Left lobe of liver (tissue), 2 donors: ENCODE data around the gene FTCDNL1. TPM values are rescaled to one million over a fixed set of nuclear protein-coding genes. Genes with fewer than 3 reads are reported as not detected.
A peak's percentile ranks its signal among the peaks of the same experiment; 100 is the strongest.

ENCODE experiments used
- ATAC-seq: fragments of 200-7000 bp; cut with Tn5 transposase; one replicate; pipeline ENCODE4 v1.9.1; 2020; ENCODE audit warnings: mild to moderate bottlenecking, moderate library complexity
- DNase-seq: peaks from one replicate; pipeline ENCODE4 v3.0.0-alpha.2; 2020; ENCODE audit warnings: low spot score
- total RNA-seq: library from RNA; stranded (reverse); gene quantifications from one replicate; pipeline ENCODE4 v1.2.1, GENCODE V29; 2021
- donor health status: DM: no; HTN: no; CAD: no; lungs with moderate emphysema.
- donor health status: DM: no; HTN: yes; CAD: no.

FTCDNL1 gene
- total RNA-seq, 1 donor from 2014 or later: 7.8 TPM

DNA sequence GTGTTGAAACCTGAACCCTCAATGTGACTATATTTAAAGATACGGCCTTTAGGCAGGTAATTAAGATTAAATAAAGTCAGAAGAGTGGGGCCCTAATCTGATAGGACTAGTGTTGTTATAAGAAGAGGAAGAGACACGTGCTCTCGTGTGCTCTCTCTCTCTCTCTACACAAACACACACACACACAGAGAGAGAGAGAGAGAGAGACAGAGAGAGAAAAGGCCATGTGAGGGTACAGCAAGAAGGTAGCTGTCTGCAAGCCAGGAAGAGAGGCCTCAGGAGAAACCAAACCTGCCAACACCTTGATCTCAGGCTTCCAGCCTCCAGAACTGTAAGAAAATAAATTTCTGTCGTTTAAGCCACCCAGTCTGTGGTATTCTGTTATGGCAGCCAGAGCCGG lies 106.7 kb downstream of the FTCDNL1 start:
- no peak for ATAC-seq
- no peak for DNase-seq

DNA sequence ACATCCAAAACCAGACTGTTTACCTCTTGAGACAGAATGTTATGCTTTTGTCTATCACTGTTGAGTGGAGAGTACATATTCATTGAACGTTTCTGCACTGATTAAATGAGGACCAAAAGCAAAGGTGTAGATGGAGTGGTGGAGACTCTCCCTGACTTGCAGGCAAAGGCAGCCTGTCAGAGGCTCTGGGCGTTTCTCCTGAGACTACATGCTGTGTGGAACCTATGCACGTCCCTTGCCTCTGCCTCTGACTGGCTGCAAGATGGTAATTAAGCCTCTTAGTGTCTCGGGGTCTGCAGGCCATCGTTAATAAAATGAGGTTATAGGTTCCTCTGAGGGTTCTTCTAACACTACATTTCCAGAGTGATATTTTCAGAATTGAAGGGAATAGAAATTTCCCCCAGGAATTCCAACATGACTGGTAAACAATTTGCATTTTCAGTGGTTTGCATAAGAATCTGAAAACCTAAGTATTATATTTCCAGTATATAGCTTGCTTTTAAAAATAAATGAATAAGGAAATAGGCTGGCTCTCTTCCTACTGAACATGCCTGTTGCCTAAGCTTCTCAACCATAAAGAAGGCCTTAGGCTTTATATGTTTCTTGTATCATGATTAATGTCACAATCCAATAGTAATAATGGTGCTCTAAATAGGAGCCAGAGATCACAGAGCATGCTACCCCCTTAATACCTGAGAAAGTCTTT lies 107.4 kb downstream of the FTCDNL1 start:
- ATAC-seq (no peak), DNase-seq (no peak)

DNA sequence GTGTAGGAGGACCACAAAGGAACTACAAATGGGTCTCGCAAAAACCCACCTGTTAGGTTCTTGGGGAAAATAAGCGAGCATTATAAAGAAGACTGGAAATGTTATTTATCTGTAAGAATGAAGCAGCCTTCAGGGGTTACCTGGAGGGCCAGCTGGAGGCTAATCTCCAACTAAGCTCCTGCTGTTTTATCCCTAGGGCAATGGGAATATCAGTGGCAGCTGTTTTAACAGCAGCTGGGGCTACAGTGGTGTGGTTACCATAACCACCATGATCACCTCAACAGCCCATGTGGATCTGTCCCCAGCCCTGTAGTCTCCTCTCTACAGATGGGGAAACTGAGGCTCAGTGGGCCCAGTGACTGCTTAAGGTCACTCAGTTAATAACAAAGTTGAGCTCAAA lies 108.1 kb downstream of the FTCDNL1 start:
- ATAC-seq (no peak), DNase-seq (no peak)

DNA sequence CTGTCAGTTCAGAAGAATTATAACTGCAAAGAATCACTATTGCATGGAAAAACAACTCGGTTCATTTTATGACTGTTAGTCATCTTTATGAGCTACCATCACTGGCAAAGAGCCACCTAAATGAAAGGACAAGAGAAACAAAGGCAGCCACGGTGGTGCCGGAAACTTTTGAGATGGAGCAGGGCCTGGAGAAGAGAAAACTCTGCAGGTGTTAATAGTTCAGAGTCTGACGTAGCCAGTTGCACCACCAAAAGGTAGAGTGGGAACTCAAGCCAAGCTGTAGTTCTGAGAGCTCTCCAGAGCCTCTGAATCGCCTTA lies 110.9 kb downstream of the FTCDNL1 start:
- no peak for ATAC-seq
- DNase-seq: no peak

DNA sequence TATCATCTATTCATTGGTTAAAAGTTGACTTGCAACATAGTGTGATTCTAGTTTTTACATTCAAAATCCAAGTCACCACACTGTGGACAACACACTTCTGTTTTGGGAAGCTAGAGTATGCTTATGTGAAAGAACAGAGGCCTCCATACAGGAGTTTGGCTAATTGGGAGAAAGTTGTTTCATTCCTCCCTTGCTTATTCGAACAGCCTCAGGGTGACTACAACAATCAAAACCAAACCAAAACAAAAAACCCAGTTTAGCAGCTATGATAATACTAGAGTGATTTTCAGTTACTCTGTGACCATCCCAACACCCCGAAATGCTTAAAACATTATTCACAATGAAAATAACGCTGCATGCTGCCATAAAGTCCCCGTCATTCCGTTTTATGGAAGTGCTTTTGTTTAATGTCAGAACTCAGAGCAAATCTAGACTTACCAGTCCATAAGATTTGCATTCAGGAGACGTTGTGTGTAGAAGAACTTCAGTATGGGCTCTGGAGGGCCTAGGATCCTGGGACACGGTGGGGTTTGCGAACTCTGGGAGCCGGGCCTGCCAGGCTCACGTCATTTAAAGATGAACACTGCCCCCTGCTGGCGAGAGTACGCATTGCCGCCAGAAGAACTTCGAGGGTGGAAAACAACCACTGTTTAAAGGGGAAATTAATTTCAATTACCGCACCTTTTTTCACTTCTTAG lies 111.4 kb downstream of the FTCDNL1 start:
- DNase-seq (peak; percentile 78), ATAC-seq (peak; percentile 88)

DNA sequence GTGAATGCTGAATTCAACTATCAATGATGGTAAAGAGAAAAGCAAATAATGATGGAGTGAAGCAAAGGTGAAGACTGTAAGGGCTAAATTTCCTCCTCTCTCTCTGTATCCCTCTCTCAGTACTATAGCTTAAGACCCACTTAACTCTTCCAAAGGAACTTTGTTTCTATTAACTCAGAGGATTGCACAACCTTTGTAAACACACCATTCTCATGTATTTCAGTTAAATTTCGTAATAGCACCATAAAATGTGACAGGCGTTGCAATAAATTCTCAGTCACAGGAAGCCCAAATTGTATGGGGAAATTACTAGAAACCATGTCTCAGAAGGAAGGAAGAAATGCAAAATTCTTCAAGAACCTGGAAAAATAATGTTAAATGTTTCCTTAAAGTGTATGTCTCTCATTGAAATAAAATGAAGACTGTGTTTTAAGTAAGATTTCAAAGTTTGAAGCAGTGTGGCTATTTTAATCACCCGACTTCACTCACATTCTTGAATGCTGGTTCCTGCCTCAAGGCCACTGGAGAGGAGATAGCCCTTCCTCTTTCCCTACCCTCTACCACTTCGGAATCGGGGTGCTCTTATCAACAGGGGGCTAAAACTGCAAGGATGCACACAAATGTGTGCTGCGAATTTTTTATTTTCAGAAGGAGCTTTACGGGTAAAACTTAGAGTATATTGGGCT lies 112.1 kb downstream of the FTCDNL1 start:
- peak; percentile 75 for ATAC-seq
- no peak for DNase-seq

DNA sequence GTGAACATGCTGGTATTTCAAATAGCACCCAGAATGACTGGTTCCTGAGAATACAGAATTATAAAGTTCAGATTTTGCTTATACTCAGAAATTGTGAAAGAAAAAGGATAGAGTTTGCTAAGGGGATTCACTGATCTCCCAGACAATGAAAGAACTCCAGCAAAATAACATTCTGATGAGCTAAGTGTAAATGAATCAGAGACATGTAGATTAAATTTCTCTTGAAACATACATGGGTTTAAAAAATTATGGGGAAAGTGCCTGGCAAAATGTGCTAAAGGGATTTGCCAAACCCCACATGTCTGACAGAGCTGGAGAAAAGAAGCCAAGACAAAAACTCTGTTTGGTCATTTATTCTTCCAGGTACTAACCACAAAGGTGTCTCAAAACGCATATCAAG lies 116.3 kb downstream of the FTCDNL1 start:
- ATAC-seq (no peak), DNase-seq (no peak)

DNA sequence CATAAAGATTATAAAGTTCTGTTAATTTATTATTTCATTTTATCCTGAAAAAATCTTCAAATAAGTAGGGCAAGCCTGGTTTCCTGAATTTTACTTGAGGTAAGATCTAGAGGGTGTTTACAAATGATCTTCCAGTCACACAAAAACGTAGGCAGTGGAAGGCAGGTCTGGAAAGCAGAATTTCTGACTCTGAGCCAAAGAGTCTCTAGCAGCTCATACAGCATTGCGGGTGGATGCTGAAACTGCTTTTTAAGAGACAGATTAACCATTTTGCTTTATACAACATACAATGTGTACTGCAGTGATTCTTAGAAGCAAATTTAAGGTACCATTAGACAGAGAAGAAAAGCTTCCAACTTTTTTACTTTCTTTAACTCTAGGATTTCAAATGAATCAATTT lies 117.0 kb downstream of the FTCDNL1 start:
- DNase-seq (no peak), ATAC-seq (peak; percentile 37)

DNA sequence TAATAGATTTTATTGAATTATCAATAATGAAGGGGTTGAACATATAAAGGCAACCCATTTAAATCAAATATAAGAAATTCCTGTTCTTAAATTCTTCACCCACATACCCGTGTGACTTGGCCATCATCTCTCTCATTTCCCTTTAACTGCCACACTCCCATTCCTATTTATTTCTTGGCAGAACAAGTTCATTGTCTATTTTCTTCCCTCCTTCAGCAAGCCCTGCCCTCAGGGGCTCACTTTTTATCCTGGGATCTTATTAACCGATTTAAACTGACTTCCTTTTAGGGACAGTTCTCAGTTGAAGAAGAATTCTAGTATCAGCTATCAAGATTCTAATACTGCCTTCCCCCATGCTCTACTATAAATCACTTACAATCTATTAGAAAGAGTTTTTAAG lies 123.2 kb downstream of the FTCDNL1 start:
- ATAC-seq (no peak), DNase-seq (no peak)

DNA sequence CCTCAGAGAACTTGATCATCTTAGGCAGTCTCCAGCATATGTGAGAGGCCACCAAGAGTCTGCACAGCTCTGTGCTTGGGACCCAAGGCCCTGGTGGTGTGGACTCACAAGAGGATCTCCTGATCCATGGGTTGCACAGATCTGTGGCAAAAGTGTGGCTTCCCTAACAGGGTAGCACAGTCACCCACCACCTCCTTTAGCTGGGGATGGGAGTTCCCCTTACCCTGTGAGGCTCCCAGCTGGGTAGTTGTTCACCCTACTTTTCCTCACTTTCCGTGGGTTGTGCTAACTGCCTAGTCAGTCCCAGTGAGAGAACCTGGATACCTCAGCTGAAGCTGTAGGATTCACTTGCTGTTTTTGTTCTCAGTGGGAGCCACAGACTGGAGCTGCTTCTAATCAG lies 123.7 kb downstream of the FTCDNL1 start:
- no peak for DNase-seq
- ATAC-seq: no peak

DNA sequence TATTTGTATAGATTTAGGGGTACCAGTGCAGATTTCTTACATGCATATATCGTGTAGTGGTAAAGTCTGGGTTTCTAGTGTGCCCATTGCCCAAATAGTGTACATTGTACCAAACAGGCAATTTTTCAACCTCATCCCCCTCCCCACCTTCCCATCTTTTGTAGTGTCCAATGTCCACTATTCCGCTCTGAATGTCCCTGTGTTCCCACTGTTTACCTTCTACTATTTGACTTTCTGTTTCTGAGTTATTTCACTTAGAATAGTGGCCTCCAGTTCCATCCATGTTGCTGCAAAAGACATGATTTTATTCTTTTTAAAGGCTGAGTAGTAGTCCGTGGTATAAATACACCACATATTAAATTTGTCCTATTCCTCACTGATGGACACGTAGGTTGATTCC lies 132.9 kb downstream of the FTCDNL1 start:
- no peak for DNase-seq
- ATAC-seq: peak; percentile 24

DNA sequence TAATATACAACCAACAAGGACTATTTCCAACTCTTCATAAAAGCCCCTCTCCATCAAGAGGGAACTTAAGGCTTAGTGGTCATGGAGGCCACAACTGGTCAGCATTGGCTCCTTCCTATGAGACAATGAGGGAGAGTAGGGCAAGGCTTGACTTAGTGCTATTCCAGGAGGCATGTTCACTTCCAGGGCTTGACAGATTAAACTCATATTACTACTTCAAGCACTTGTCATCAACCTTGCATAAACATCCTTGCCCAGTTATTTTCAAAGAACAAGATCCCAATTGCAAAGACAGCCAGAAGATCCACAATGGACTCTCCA lies 133.4 kb downstream of the FTCDNL1 start:
- DNase-seq: no peak
- no peak for ATAC-seq

DNA sequence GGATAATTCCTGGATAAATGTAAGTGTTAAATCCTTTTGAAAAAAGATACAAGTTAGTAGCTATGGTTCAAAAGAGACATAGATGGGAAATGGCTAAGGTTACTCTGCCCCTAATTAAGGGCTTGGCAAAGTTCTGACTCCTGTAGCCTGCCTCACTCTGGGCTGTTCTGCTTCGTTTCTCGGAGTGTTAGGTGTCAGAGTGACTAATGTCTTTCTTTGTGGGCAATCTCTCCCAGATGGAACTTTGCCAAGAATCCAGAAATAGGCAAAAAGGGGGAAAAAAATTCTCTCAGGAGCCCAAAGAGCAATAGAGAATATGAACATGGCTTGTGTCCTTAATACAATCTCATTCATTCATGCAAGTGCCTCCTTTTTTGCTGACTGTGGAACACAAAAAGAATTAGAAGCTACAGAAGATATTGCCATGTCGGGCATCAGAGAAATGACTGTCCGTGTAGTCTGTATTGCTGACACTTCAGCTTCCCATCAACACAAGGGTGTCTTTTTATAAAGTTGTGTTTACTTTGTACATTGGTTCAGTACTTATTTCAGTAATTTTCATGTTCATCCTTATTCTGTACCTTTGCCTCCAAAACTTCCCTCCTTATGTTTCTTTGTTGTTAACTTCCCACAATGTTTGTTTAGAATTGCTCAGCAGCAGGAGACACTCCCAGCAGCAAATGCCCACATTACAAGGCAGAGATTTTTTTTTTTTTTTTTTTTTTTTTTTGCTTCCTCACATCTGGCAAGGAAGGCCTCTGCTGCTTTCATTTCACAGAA lies 134.0 kb downstream of the FTCDNL1 start:
- DNase-seq: no peak
- ATAC-seq: no peak

DNA sequence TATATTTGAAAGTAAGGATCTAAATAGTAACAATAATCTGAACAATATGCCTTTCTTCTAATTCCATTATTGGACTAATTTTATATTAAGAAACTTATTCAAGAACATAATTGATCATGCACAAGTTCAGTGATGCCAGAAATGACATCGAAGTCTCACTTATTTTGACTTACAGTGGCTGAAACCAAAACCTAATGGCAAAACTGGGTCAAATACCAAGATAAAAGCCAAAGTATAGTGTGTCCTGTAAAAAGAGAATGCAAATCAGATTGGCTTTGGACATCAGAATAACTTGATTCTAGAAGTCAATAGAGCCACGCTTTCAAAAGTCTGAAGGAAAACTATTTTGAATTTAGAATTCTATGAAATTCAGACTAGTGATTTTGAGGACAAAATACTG lies 137.2 kb downstream of the FTCDNL1 start:
- no peak for ATAC-seq
- DNase-seq: no peak

DNA sequence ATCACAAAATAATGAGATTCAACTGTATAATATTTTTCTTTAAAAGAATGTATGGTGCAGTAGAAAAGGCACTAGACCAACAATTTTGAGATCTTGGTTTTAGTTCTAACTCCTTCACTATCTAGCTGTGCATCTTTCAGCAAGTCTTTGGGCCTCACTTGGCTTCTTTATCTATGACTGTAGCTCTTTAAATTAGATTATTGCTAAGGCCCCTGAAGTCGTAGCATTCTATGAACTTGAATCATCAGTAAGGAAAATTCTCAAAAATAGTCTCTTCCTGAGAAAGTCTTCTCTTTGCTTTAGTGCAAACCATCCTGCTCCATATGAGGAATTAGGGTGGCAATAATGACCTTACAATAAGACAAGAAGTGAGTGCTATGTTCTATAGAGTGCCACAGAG lies 140.4 kb downstream of the FTCDNL1 start:
- ATAC-seq (no peak), DNase-seq (no peak)

Other genes starting within 250 kb of the FTCDNL1 start
- 6.9 TPM for gene C2orf69, start 60.1 kb upstream of the FTCDNL1 start, total RNA-seq
- 3.7 TPM for gene TYW5, start 104.3 kb upstream of the FTCDNL1 start, total RNA-seq
- gene MAIP1, start 104.4 kb upstream of the FTCDNL1 start, total RNA-seq: 29.5 TPM